Measurements from ENCODE around the gene MYB. TPM values are rescaled to one million over a fixed set of nuclear protein-coding genes. Genes with fewer than 3 reads are reported as not detected.

MYB gene
- total RNA-seq, 1 experiment from 2014 or later: 6.1 TPM

GRCh38 chr6:135236319-135236718 is 55.2 kb downstream of the MYB start:
- Mint-ChIP-seq H3K27ac (no peak overlapping the region), H3K9me3 (no peaks in the 10 kb centered on the region), H3K36me3 (no peaks in the 10 kb centered on the region), H3K27me3 (ENCODE audit: low read depth) (no peaks in the 10 kb centered on the region), H3K4me1 (peaks cover 11% of the 10 kb centered on the region), H3K4me3 (no peak overlapping the region)
- ChIA-PET CTCF (interaction anchor here (0.7 kb wide), 1 partner anchor 79 kb away, joined by 4 read pairs; no protein-coding TSS in a partner anchor), POLR2A (no interaction called here)
- DNase-seq (ENCODE audit: low spot score) (no peak), ATAC-seq (no peak)
- TF ChIP-seq ZNF423 (CRISPR knock-in tag; IDR thresholded peaks at IDR 0.05): no peak
- TF ChIP-seq, protein P1, sequence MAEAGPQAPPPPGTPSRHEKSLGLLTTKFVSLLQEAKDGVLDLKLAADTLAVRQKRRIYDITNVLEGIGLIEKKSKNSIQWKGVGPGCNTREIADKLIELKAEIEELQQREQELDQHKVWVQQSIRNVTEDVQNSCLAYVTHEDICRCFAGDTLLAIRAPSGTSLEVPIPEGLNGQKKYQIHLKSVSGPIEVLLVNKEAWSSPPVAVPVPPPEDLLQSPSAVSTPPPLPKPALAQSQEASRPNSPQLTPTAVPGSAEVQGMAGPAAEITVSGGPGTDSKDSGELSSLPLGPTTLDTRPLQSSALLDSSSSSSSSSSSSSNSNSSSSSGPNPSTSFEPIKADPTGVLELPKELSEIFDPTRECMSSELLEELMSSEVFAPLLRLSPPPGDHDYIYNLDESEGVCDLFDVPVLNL (CRISPR knock-in tag; IDR thresholded peaks at IDR 0.05; ENCODE audit: borderline replicate concordance, low read depth): no peak
- no peak for TF ChIP-seq ZNF232 (CRISPR knock-in tag; IDR thresholded peaks at IDR 0.05)
- TF ChIP-seq ZNF317 (CRISPR knock-in tag; IDR thresholded peaks at IDR 0.05; ENCODE audit: borderline replicate concordance, low read depth): no peak
- TF ChIP-seq SMAD3 (CRISPR knock-in tag; IDR thresholded peaks at IDR 0.05; ENCODE audit: borderline replicate concordance): no peak
- TF ChIP-seq, protein P2, sequence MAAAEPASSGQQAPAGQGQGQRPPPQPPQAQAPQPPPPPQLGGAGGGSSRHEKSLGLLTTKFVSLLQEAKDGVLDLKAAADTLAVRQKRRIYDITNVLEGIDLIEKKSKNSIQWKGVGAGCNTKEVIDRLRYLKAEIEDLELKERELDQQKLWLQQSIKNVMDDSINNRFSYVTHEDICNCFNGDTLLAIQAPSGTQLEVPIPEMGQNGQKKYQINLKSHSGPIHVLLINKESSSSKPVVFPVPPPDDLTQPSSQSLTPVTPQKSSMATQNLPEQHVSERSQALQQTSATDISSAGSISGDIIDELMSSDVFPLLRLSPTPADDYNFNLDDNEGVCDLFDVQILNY (CRISPR knock-in tag; IDR thresholded peaks at IDR 0.05): no peak
- TF ChIP-seq ELF4 (CRISPR knock-in tag; IDR thresholded peaks at IDR 0.05; ENCODE audit: low read depth): no peak
- no peak for TF ChIP-seq GABPB1 (CRISPR knock-in tag; IDR thresholded peaks at IDR 0.05)

DNA sequence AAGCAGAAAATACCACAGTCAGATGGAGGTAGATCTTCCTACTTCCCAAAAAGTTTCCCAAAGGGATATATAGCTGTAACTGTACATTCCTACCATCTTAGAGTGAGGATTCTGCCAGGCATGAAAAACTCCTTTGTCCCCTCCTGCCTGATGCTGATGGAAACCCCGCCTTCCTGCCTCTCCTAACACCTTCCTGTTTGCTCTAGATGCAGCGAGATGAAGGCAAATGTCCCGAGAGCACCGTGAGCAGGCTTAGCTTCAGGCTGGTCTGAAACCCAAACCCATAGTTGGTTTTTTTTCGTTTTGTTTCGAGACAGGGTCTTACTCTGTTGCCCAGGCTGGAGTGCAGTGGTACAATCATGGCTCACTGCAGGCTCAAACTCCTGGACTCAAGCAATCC is 55.6 kb downstream of the MYB start:
- Mint-ChIP-seq H3K9me3 (no peaks in the 10 kb centered on the region), H3K4me1 (peaks cover 11% of the 10 kb centered on the region), H3K36me3 (no peaks in the 10 kb centered on the region), H3K4me3 (no peak overlapping the region), H3K27me3 (ENCODE audit: low read depth) (no peaks in the 10 kb centered on the region), H3K27ac (no peak overlapping the region)
- ATAC-seq (peak; percentile 25; the same call in 1 of the 2 replicates), DNase-seq (ENCODE audit: low spot score) (no peak)
- ChIA-PET CTCF (interaction anchor here (0.7 kb wide), 1 partner anchor 80 kb away, joined by 4 read pairs; no protein-coding TSS in a partner anchor), POLR2A (no interaction called here)
- TF ChIP-seq IRF2 (CRISPR knock-in tag; IDR thresholded peaks at IDR 0.05; ENCODE audit: borderline replicate concordance, low read depth) (no peak), GRHL2 (CRISPR knock-in tag; IDR thresholded peaks at IDR 0.05; ENCODE audit: insufficient replicate concordance, severe bottlenecking) (no peak), IRF1 (CRISPR knock-in tag; IDR thresholded peaks at IDR 0.05) (no peak), ZNF121 (CRISPR knock-in tag; IDR thresholded peaks at IDR 0.05) (no peak), ZNF512 (CRISPR knock-in tag; IDR thresholded peaks at IDR 0.05; ENCODE audit: borderline replicate concordance) (no peak), SMAD3 (CRISPR knock-in tag; IDR thresholded peaks at IDR 0.05; ENCODE audit: borderline replicate concordance) (no peak), NFYB (CRISPR knock-in tag; conservative IDR thresholded peaks at IDR 0.05; ENCODE audit: low read depth) (no peak)

DNA sequence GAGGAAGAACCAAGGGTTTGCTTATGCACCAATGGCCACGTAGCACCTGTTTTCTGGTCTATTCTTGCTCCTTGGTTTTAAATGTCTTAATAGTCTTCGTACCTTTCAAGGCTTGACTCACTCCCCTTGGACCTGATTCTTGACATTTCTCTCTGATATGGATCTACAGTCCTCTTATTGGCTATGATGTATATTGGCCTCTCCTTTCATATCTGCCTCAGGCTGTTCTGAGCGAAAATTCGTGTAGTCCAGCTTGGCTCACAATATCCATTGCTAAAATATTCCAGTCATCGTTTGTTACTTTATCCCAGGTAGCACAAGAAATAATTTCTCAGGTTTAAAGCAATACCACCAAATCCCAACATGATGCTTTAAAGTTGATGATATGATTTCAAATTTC is 59.6 kb downstream of the MYB start:
- POLR2A ChIA-PET: no interaction called here
- TF ChIP-seq GRHL2 (CRISPR knock-in tag; IDR thresholded peaks at IDR 0.05; ENCODE audit: insufficient replicate concordance, severe bottlenecking) (no peak), ZNF416 (CRISPR knock-in tag; IDR thresholded peaks at IDR 0.05) (no peak), HMGA2 (CRISPR knock-in tag; IDR thresholded peaks at IDR 0.05) (no peak), CREM (CRISPR knock-in tag; IDR thresholded peaks at IDR 0.05) (no peak), JUN (CRISPR knock-in tag; IDR thresholded peaks at IDR 0.05) (no peak), NFATC4 (CRISPR knock-in tag; IDR thresholded peaks at IDR 0.05) (no peak), SOX15 (CRISPR knock-in tag; IDR thresholded peaks at IDR 0.05) (no peak), SMAD3 (CRISPR knock-in tag; IDR thresholded peaks at IDR 0.05; ENCODE audit: borderline replicate concordance) (no peak), ZNF423 (CRISPR knock-in tag; IDR thresholded peaks at IDR 0.05) (no peak), EMX1 (CRISPR knock-in tag; IDR thresholded peaks at IDR 0.05) (no peak), ZBTB43 (CRISPR knock-in tag; IDR thresholded peaks at IDR 0.05) (no peak)
- TF ChIP-seq, protein P3, sequence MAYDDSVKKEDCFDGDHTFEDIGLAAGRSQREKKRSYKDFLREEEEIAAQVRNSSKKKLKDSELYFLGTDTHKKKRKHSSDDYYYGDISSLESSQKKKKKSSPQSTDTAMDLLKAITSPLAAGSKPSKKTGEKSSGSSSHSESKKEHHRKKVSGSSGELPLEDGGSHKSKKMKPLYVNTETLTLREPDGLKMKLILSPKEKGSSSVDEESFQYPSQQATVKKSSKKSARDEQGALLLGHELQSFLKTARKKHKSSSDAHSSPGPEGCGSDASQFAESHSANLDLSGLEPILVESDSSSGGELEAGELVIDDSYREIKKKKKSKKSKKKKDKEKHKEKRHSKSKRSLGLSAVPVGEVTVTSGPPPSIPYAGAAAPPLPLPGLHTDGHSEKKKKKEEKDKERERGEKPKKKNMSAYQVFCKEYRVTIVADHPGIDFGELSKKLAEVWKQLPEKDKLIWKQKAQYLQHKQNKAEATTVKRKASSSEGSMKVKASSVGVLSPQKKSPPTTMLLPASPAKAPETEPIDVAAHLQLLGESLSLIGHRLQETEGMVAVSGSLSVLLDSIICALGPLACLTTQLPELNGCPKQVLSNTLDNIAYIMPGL (CRISPR knock-in tag; IDR thresholded peaks at IDR 0.05): no peak
- DNase-seq (ENCODE audit: low spot score) (no peak), ATAC-seq (no peak)
- peaks cover 18% of the 10 kb centered on the region for H3K4me1 Mint-ChIP-seq
- H3K4me3 Mint-ChIP-seq: no peak overlapping the region
- H3K27ac Mint-ChIP-seq: no peak overlapping the region
- no peaks in the 10 kb centered on the region for H3K36me3 Mint-ChIP-seq
- CTCF ChIA-PET: no interaction called here
- H3K27me3 Mint-ChIP-seq (ENCODE audit: low read depth): no peaks in the 10 kb centered on the region
- H3K9me3 Mint-ChIP-seq: no peaks in the 10 kb centered on the region

Measured in WTC11 (cell line).